Fibroblast of peridontal ligament (primary cell): ENCODE measurements around the gene CST9L.

ENCODE experiments used
- DNase-seq: peaks from one replicate; pipeline ENCODE4 v3.0.0-alpha.2; 2010; ENCODE audit errors: extremely low read depth

CST9L gene, protein sequence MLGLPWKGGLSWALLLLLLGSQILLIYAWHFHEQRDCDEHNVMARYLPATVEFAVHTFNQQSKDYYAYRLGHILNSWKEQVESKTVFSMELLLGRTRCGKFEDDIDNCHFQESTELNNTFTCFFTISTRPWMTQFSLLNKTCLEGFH

DNA sequence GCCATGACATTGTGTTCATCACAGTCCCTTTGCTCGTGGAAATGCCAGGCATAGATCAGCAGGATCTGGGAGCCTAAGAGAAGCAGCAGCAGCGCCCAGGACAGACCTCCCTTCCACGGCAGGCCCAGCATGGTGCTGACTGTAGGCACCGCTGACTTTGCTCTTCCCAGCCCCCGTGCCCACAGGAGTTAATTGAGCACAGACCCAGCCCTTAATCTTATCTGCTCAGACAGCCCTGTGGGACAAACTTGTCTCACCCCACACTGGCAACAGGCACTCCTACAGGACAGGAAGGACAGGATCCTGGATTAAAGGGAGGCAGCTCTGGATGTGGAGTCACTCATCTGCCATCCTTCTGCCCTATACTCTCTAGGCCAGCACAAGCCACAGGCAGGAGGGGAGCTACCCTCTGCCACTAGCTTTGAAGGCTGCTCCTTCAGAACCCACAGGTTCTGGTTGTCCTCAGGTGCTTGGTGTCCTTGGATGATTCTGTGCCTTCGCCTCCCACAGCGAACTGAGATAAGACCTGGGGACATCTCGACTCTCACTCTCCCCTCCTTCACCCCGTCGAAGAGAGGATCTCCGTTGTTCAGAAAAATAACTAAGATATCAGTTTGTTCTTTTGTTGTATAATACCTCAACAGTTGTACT lies at the start of gene CST9L:
TSS of gene CST9L (minus strand) at position 165 of the 651 bp plus-strand sequence. CDS start at position 131, 34 bp downstream.
- DNase-seq = no peak

DNA sequence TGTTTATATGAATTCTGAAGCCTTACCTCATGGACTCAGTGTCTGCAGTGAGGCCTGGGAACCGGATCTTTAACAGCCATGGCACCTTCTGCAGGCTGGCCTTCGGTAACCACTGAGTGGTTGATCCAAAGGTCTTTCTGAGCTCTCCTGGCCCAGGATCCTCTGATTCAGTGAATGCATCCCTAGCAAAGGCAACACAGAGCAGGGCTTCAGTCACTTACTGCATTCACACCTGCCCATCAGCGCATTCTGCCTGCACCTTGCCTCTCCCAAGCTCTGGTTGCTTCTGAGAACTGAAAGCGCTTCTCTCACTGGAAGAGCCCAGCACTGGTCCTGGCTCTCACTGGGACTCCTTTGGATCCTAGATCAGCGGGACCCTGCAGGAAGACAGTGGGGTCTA lies 45.9 kb upstream of the CST9L start:
- DNase-seq = no peak

DNA sequence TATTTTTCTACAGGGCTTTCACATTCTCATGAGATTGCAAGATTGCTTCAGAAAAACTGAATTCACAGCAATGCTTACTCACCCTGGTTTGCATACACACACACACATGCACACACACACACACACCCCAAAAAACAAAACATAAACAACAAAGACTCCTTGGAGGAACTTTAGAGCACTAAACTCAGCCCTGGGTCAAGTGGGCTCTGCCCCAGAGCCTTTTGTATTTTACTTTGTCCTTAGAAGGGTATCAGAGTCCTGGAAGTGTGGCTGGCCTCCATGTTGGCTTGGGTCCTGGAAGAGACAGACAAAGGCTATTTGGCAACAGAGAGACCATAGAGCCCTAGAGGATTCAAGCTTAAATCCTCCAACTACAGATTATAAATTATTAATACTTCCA lies 45.4 kb upstream of the CST9L start:
- no peak for DNase-seq

DNA sequence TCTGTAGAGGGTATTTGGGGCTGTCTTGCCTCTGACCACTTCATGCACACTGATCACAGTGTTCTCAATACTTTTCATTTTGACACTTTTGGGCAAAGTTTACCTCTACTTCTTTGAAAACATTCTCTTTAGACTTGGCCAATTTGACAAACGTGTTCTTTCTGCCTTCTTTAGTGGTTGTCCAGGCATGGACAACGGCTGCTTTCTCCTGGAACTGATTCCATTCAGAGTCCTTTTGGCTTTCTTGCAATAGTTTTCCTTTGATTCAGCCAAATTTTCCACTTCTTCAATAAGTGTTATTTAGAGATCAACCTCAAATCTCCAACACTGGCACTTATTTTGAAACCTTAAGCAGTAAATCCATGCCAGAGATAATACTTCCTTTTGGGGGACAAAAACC lies 44.1 kb upstream of the CST9L start:
- DNase-seq = no peak

DNA sequence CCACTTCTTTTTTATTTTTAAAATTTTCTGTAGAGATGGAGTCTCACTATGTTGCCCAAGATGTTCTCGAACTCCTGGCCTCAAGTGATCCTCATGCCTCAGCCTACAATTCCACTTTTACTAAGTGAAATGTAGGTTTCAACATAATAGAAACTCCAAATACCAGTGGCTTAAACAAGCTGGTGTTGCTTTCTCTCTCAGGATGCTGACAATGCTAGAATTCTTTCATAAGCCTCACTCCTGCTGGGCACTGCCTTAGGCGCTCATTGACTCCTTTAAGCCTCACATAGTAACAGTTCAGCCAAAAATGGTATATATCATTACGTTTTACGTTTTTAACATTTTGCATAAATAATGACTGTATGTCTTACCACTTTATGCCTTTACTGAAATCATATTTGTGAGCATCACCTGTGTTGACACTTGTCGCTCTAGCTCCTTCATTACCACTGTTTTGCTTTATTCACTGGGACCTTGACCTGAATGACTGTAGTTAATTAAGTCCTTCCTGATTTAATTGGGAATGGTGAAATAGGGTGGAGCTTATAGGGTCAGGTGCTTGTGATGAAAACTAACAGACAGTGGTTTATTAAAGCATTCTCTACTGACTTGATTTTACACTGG lies 41.3 kb upstream of the CST9L start:
- no peak for DNase-seq

DNA sequence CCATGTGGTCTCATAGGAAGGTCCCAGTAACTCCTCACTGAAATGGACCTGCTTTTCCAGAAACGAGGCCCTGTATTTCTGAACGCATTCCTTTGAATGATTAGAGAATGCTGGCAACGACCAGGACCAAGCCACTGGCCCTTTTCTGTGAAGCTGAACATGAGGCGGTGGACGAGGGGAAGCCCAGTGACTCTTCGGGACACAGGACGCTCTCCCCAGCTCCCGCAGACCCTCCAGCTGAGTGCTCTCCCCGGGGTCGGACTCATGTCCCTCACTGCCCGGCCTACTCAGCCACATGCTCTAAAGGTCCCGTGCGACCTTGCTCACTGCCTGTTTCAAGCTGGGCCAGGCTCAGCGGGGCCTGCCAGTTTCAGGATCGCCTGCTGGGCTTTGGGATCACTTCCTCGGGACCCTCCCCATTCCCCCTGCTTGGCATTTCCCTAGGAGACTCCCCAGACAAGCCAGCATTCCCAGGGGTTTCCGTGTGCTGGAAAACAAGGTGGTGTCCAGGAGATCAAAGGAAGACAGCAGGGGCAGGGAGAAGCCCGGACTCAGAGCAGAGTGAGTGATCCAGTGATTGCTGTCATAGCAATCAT lies 40.1 kb upstream of the CST9L start:
- DNase-seq = no peak

DNA sequence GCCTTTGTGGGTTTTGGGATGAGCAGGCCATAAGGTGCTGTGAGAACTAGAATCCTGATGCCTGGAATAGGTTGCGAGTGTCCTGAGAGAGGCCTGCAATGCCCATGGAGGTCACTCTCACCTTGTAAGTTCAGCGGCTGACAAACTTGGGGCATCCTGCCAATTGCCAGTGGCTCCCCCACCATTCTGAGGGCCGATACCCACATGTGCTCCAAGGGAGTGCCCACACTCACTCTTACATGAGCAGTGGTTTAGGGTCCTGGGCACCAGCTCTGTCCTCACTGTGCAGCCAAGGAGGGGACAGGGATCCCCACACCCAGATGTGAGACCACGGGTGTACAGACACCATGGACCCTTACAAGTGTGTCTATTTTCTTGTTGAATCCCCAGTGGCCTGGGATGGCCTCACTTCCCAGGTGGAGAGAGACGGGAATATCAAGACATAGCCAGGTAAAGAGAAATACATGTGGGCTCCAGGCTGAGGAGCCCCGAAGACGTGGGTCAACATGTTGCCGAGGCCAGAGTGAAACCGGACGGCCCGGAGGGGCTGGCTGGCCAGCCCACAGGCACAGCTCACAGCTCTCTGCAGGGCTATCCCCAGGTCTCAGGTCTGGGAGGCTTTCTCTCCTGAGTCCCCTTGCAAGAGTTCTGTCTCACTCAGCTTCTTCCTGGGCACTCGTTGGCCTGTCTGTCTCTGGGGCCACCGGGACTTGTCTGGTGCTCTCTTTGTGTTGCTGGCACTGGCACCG lies 39.4 kb upstream of the CST9L start:
- no peak for DNase-seq

DNA sequence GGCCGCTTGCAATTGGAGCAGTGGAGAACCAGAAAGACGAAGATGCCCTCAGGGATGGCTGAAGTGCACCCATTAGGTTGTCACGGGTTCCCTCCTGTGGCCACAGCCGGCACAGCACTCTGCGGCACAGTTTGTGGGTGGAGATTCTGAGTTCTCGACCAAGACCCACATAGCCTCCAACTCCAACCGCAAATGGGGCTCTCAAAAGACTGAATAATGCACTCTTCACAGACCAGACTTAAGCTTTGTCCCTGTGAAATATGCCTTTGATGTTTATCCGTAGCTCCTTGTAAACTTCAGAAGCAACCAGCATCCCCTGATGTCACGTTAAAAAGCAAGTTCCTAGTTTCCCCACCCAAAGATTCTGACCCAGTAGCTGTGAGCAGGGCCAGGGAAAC lies 38.4 kb upstream of the CST9L start:
- DNase-seq = peak; percentile 71

DNA sequence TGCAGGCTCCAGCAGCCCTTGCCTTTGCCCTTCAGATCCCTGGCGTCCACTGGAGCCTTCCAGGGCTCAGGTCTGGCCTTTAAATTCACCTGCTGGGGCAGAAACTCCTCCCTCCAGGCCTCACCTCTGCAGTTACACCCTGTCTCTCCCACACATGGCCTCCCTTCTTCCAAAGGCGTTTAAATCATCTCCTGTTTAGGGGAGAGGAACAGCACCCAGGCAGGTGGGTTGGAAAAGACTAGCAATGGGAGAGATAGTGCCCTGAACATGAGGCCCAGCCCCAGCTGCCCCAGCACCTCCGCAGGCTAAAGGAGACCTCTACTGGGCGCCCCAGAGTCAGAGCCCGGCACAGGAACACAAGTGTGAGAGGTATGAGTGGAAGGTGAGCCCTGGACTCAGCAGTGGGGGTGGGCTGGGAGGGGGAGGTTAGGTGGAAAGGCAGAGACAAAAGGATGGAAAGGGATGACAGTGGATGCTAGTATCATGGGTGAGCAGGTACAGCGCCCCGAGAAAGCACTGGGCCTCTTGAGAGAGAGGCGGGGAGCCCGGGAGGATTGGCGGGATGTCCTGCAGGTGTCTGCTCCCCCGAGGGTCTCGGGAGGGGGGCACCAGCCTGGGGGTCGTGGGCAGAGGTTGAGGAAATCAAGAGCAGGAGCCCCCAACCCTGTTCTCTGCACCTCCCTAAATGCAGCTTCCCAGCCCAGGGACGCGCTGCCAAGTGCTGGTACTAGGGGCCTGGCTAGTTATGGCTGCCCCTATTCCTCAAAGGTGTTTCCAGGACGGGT lies 37.8 kb upstream of the CST9L start, which contains the start of gene CST9:
TSS of gene CST9 (minus strand) at position 51 of the 785 bp plus-strand sequence. CDS start 53 bp downstream, outside the sequence.
- DNase-seq = no peak

DNA sequence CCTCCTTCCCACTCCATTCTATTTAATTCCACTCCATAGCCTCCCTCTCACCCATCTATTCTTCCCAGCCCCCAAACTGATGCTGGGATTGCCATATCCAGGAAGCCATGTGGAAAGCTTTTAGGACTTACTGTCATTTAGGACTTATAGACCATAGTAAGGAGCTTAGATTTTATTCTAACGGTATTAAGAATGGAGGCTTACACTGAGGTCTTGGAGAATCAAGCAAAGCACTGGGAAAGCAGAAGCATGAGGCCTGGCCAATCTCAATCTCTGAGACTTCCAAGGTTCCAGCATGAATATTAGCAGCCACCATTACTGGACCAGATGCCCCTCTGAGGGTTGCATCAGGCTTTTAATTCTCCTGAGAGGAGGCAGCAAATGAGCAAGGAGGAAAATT lies 36.0 kb upstream of the CST9L start:
- DNase-seq = no peak

DNA sequence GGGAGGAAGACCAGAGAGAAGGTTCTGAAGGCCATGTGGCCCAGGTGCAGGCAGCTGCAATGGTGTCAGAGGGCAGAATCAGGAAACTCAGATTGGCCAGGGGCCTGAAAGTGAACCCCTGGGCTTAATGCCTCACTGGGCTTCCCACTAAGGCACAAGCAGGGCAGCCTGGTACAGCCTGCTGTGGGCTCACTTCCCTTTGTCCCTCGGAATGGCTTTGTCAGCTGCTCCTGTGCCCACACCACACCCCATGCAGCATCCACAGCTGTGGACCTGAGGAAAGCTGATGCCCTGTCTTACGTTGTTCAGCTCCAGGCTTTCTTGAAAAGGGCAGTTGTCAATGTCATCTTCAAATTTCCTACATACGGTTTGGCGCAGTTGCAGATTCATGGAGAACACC lies 35.0 kb upstream of the CST9L start:
- DNase-seq = no peak

DNA sequence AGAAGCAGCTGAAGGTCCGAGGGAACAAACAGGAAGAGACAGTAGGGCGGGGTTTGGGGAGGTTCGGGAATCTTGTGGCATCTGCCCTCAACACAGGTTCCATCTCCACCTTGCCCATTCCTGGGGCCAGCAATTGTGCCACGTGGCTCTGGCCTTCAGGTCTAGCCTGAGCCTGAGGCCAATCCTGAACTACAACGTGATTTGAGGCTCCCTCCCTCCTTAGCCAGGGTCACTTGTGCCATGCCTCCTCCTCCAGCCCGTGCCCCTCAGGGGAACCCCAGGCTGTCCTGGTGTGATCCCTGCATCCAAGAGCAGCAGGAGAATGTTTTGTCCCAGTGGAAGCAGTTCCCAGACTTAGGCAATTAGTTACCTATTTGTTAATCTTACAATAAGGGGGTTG lies 34.4 kb upstream of the CST9L start:
- no peak for DNase-seq

DNA sequence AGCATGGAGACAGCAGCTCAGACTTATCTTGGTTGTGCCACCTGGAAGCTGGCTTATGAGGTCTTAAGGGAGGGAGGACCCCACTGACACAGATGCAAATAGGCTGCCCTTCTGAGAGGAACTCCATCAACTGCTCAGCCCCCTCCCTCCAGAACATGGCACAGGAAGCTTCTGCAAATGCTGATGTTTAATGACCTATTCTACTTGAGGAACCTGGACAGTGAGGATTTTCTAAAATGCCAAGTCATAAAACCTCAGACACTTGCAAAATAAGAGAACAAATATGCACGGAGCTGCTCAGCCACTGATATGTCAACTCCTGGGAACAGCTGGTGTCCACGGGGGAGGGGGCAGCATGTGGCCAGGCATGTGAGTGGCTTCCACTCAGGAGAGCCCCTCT lies 34.0 kb upstream of the CST9L start:
- no peak for DNase-seq

DNA sequence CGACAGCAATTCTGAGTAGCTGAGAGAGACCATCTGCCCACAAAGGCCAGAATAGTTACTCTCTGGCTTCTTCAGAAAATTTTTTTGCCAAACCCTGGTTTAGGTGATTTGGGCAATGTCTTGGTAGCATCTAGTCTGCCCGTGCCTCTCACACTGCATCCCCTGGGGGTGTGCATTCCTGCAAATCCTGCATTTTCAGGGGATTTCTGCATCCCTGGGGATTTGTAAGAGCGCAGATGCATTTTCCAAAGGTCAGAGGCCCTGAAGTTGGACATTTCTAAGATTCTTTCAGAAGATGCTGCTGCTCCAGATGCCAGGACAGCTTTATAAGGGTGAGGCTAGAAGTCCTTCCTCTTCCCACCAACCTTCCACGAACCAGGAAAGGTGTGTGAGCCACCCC lies 33.4 kb upstream of the CST9L start:
- no peak for DNase-seq

DNA sequence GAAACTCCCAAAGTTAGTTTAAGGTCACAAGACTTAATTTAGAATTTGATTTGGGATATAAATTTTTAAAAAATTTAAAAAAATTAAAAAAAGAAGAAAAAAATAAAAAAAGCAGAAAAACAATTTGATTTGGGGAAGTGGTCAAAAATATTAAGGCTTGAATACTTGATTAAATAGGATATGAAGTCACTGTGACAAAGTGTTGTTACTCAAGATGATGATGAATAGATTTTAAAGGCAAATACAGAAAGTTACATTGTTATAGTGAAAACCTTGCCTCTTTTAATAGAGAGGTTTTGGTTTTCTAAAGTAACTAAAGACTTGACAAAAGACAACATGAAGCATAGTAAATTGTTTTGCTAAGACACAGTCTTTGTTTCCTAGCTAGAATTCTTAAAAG lies 30.2 kb upstream of the CST9L start:
- DNase-seq = no peak

DNA sequence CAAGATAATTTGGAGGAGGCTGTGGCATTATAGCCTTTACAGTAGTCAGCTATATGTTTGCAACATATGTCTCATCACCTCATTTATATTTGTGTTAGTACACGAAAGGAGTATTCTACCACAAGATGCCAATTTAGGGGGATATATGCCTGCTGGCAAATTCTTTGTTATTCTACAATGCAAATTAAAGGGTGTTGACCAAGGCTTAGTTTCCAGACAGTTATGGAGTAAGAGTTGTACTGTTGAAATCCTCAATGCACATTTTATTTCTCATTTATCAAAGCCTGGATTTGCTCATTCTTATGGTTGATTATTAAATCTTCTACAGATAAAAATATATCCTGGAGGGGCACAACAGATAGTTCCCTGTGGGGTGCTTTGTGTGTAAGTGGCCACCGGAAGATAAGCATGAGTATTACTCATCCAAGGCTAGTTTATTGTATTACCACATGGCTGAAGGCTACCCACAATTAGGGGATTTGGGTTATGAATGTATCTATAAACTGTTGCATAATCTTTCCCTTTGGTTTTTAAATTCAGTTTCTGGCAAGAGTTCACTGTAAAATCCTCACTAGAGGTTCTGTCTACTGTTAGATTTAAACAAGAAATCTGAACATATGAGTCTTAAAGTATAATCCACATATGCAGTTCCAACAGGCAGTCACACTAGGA lies 28.4 kb upstream of the CST9L start:
- no peak for DNase-seq

DNA sequence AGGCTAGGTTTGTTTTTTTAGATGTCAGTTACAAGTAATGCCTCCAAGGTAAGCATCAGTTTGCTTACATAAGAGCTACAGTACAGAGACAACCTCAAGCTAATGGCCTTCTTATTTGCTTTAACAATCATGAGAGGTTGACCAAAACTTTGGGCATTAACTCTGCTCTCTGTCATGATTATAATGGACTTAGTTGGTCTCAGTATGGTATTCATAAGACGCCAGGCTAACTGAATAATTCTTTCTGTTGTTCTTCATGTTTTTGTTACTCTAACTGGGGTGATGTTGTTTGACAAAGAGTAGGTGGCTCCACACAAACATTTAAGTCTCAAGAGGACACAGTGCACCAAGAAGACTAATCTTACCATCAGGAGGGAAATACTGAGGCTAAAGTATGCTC lies 27.7 kb upstream of the CST9L start:
- DNase-seq = no peak

DNA sequence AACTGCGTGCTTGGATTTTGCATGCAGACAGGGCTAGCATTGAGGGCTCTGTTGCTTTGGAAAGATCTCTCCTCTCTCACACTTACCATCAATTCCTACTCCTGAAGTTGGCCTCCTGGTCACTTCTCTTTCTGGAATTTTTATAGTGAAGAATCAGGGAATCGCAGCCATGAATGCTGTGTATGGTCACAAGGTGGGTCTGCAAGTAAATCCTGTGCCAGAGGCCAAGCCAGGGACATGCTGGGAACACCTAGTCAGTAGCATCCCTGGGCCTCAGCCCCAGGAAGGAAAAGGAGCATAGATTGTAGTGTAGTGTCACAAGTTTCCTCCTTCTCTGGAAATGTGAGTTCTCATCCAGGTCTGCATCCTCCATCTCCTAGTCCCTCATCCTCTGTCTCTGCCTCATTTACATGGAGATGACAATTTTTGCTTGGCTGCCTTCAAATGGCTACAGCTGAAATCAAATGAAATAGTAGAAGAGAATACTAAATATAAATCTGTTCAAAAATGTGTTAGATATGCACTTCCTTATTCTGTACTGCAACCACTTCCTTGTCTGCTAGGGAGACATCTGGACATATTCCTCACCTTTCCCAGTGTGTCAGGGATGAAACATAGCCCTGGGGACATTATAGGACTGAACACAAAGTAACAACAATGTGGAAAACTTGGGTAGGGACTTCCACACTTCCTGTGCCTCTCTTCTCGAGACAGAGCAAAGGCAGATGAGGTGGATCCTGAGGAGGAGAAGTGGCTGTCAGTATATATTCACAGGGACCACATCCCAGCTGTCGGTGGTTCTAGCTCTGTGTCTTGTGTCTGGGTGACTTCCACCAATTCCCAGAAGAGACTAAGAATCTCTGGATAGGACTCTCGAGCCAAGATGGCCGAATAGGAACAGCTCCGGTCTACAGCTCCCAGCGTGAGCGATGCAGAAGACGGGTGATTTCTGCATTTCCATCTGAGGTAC lies 20.4 kb upstream of the CST9L start:
- no peak for DNase-seq

DNA sequence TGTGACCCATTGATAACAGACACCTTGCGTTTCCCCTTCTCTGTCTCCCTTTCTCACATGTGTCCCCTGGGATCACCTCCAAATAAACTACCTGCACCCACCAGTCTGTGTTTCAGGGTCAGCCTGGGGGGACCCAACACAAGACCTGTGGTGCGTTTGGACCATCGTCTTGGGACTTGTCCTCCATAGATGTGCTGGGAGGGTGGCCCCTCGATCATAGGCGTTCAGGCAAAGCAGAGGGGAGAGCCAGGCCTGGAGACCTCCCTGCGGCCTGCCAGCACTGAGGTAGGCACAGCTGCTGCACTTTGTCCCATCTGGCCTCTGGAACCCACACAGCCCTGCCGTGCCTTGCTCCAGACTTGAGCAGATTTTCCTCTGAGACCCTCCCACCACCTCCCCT lies 19.3 kb upstream of the CST9L start:
- DNase-seq = no peak
